NOMO-1 treated with DMSO at 0.1 percent for 48 hours (cell line): ENCODE data around the gene LDLRAD4.

Source experiments
- DNase-seq: peaks from one replicate; lab custom pipeline; 2025; ENCODE audit not compliant: unreplicated experiment; lab: John Stamatoyannopoulos, UW

The LDLRAD4 gene

GRCh38 chr18:13422541-13423147 is 204.1 kb downstream of the LDLRAD4 start:
- no peak for DNase-seq

- no peak for DNase-seq
Observed at GRCh38 chr18:13423352-13423751, 204.8 kb downstream of the LDLRAD4 start.

DNA sequence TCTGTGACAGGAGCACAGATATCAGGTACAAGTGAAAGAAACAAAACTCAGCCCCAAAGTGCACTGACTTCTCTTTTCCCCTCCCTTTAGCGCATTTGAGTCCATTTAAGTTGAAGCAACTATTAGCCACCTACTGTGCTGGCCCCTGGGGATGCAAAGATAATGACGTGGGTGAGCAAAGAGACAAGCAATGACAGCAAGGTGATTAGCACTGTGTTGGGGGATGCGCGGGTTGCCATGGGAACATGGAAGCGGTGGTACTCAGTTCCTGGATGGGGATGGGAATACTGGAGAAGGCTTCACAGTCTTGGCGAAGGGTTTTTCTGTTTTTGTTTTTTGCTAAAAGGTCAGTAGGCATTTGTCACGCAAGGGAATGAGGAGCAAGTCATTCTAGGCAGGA is 205.8 kb downstream of the LDLRAD4 start:
- DNase-seq: no peak

GRCh38 chr18:13425357-13426091 is 207.0 kb downstream of the LDLRAD4 start:
- DNase-seq: no peak

DNA sequence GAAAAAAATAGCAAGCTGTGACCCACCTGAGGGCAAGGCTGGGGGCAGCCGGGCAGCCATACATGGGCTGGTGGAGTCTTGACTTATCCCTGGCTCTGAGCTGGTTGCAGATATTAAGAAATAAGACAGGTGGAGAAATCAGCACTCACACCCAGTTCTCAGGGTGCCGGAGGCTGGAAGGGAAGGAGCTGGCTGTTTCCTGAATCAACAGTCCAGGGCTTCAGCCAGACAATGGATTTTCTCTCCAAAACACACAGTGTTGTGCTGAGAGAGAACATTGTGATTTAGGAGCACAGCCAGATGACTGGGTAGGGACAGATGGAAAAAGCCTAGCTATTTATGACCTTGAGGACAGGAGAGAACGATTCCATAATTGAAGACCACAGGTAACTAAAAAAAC is 208.8 kb downstream of the LDLRAD4 start:
- no peak for DNase-seq

GRCh38 chr18:13428319-13428718 is 209.8 kb downstream of the LDLRAD4 start:
- DNase-seq: no peak

- DNase-seq: no peak
Observed at GRCh38 chr18:13429016-13429415, 210.5 kb downstream of the LDLRAD4 start.

GRCh38 chr18:13429884-13430510 is 211.4 kb downstream of the LDLRAD4 start:
- no peak for DNase-seq

DNA sequence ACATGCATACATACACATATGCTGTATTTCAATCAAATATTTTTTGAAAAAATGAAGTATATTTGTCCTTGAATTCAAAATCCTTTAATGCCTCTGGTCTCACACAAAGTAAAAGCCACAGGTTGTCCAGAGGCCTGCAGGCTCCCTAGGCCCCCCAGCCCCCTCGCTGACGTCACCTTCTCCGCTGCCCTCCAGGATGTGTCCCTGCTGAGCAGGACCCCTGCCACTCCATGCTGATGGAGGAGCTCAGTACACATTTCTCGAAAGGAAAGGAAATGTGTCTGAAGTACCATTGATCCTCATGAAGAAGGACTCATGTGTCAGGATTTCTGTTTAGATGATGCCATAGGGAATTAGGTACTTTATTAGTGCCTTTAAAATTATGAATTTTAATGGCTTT is 212.1 kb downstream of the LDLRAD4 start:
- no peak for DNase-seq

DNA sequence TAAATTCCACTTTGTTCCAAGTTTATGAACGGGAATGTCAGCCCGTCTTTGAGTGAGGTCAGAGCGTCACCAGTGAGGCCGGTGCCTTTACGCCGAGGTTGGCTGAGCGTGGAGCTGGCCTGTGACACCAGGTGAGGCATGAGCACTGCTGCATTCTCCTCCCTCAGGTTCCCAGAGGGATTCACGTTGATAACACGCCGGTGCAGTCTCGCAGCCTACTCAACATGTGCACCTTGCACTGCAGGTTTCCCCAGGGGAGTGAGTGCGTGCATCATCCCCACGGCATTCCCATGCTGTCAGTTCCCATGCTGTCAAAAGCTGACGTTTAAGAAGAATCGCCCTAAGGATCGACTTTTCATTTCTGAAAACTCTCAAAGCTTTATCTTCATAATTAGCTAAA is 213.3 kb downstream of the LDLRAD4 start:
- DNase-seq: no peak

GRCh38 chr18:13433125-13433524 is 214.6 kb downstream of the LDLRAD4 start:
- no peak for DNase-seq

- DNase-seq: no peak
Observed at GRCh38 chr18:13433685-13434084, 215.1 kb downstream of the LDLRAD4 start.

DNA sequence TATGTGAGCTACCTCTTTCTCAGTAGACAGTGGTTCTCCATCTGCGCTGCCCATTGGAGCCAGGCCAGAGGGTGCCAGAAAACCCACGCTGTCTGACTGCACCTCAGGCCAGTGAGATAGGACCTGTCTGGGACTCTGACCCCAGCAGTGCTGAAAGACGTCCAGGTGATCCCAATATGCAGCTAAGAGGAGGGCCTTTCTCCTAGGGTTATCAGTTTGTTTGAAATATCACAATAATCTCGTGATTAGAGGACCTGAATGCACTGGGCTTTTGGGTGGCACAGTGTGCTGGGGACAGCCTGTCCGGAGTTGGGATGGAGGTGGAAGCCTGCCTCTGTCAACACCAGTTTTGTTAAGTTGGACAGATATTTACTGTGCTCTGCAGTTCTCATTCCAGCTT is 216.3 kb downstream of the LDLRAD4 start:
- DNase-seq: no peak

- DNase-seq: no peak
Observed at GRCh38 chr18:13435586-13436333, 217.2 kb downstream of the LDLRAD4 start.

GRCh38 chr18:13436576-13436975 is 218.0 kb downstream of the LDLRAD4 start:
- DNase-seq: no peak

DNA sequence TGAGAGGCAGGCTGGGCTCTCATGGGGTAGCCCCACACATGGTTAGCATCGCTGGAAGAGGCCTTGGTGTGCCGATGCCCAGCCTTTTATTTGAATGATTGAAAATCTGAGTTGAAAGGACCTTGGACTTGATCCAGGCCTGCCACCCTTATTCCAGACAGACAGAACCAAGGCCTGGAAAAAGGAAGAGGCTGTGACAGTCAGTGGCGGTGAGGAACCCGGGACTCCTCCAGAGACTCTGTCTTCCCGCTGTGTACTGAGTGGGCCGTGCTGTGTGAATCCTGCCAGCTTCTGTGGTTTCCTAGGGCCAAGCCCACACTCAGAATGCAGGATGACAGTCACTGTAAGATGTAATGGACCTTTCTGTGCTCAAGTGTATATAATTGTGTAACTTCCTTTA is 218.5 kb downstream of the LDLRAD4 start:
- DNase-seq: peak; percentile 12

DNA sequence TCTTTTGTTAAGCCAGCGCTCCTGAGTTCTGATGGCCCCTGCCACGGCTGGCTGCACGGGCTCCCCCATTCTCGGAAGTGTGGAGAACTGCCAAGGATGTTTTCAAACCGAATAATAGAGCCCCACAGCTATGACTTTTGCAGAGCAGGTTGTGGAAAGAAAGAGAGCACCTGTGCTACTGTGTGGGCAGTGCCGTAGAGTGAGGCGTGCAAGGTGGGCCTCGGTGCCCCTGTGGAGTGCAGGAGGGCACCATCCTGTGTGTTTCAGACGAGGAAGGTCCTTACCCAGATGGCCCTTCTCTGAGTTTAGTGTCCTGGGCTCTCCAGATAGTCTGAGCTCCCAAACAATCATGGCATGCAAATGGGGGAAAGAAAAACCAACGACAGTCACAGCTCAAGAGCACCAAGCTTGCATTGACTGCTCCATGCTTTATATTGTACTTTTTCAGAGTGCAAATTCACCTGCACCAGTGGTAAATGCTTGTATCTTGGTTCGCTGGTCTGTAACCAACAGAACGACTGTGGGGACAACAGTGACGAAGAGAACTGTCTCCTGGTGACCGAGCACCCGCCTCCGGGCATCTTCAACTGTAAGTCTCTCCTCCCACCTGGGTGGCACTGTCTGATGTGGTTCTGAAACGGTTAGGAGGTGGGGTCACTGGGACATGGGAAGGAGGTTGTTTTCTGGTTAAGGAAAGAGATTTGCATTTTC is 219.4 kb downstream of the LDLRAD4 start:
- DNase-seq: no peak

- no peak for DNase-seq
Observed at GRCh38 chr18:13438507-13439056, 220.0 kb downstream of the LDLRAD4 start.

DNA sequence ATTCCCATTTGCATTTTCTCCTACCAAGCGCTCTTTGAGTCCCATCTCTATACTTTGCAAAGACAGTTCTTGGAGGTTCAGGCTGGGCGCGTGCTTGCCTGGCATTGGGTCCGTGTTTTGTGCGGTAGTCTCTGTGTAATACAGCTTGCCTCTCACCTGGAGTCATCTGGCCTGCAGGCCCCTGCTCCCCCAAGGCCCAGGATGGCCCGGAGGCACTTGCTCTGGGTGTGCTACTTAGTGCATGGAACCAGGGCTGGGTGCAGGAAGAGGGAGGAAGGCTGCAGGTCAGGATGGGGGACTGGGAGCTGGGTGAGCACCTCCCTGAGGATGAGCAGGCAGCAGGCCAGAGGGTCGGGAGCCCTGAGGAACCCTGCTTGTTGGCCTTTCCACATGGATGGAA is 220.9 kb downstream of the LDLRAD4 start:
- DNase-seq: no peak

- no peak for DNase-seq
Observed at GRCh38 chr18:13440277-13441248, 222.0 kb downstream of the LDLRAD4 start.
